Fibroblast of skin of left biceps (primary cell): Measurements from ENCODE around the gene KIAA2012.

ENCODE experiments used
- DNase-seq, 2 experiments: peaks; one replicate each; pipeline ENCODE4 v3.0.0-alpha.2; 2013; ENCODE audit warnings: low read depth in 2 of 2

Gene KIAA2012

DNA sequence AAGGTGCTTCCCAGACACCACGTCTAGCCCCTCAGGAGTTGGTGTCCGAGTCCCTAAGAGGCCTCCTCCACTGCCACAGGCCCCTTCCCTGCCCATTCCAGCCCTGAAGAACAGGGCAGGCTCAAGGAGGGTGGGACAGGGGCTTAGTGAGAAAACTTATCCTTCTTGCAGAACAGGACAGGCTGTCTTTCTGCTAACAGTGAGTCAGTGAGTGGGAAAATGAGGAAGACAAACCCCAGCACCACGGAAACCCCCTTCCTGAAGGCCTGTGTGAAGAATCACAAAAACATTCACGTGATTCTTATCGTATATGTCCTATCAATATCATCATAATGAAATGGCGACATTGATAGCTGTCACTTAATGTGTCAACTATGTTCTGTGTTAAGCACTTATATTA, 29.6 kb upstream of the KIAA2012 start:
- no peak for DNase-seq

DNA sequence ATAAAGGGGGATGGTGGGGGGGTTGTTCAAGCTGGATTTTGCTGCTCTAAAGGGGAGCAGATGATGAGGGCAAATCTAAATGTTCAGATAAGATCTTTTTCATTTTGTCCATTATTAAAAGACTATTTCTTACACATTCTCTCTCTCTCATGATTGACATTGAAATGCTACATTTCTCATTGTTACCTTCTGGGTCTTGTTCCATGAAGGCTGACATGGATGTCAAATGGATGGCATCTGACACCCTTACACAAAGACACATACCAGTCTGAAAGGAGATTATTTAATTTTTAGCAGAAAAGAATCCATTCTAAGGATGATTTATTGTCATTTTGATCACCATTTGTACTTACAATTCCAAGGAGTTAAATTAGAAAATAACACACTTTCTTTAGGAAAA, 28.3 kb upstream of the KIAA2012 start:
- DNase-seq = no peak

DNA sequence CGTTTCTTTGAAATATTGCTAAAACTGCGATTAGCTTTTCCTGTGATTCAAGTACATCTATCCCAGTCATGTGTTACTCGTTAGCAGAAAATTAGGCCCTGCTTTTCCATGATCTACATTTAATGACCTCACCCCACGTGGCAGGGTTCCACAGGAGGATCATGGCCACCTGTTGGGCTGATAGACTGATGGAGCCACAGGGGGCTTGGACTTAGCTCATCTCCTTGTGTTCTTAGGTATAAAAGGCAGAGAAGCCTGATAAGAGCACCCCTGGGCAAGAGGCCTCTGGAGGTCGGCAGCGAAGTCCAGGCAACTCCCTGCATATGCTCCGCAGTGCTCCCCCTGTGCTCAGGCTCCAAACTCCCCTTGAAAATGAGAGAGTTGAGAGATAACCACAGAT, 26.5 kb upstream of the KIAA2012 start:
- DNase-seq = no peak

DNA sequence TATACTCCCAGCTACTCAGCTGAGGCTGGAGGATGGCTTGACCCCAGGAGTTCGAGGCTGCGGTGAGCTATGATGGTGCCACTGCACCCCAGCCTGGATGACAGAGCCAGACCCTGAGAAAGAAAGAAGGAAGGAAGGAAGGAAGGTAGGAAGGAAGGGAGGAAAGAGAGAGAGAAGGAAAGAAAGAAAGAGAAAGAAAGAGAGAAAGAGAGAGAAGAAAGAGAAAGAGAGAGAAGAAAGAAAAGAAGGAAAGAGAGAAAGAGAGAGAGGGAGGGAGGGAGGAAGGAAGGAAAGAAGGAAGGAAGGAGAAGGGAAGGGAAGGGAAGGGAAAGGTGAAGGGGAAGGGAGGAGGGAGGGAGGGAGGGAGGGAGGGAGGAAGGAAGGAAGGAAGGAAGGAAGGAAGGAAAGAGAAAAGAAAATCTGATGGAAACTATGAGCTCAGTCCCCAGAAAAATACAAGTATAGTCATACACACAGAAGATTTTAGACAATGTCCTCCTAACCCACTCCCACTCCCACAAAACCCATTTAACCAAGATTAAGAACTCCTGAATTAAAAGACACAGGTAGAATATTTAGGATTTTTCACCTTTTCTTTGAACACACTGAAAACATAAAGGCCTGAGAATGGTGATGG, 23.8 kb upstream of the KIAA2012 start:
- no peak for DNase-seq

DNA sequence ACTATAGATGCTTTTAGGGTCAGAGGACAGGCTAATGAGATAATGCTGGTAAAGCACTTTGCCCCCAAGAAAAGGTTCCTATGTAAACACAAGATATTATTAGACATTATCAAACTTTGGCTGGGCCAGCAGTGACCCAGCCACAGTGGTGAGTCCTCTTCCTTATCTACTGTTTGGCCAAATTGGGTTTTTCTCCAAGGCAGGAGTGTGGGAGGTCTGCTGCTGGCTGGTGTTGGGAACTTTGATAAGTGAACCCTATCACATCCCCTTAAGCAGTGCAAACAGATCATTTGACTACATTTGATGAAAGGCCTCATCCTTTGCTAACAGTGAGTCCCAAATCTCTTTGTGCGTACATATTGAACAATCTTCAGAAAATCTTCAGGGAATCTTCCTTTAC, 23.2 kb upstream of the KIAA2012 start:
- DNase-seq = no peak

DNA sequence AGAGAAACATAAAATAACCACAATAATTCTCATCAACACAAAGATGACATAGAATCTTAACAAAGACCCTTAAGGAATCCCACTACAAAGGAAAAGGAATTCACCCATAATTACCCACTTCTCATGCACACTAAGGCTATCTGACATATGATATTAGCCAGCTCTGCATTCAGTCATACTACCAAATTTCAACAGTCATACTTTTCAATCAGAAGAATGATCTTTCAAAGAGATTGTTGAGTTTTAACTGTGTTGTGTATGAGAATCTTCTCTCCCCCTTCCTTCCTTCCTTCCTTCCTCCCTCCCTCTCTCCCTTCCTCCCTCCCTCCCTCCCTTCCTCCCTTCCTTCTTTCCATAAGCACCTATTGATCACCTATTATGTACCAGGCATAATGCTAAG, 22.4 kb upstream of the KIAA2012 start:
- no peak for DNase-seq

DNA sequence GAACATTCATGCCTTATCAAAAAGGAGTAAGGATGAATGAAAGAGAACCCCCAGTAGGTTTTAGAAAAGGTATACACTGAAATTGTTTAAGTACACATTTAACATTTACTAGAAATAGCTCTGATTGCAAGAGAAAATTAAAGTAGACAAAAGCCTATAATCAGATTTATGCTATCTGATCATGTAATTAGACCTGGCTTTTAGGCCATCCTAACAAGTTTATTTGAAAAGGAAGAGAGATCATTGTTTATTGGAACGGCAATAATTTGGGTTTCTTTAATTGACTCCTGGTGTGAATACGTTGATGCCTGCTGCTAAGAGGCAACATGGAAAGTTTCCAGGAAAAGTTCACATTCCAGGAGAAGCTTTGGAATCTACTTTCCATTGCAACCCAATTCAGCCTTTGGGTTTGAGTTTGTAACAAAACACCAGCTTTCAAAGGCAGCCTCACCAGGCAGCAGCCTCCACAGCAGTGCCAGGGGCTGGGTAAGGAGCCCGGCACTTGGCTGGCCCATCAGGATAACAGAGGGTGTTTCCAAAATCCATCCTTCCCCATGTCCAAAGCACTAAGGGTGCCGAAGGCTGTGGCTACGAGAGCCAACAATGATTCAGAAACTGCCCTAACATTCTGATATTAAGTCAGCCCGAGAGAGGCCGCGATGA, 21.4 kb upstream of the KIAA2012 start:
- peak in 1 of 2 experiments; percentile 67 for DNase-seq

DNA sequence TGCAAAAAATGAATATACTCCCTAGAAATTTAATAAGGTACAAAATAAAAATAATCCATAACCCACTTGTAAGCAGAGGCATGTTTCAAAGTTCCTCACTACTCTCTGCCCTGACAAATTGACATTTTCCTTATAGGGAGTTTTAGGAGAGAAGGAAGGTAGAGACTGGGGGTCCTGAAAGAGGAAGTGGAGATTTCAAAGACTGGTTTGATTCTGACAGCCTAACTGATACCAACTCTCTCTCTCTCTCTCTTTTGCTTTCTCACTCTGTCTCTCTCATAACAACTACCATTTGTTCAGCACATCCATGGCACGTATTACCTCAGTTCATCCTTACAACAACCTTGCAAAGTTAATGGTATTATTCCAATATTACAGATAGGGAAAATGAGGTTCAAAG, 20.8 kb upstream of the KIAA2012 start:
- DNase-seq = no peak

DNA sequence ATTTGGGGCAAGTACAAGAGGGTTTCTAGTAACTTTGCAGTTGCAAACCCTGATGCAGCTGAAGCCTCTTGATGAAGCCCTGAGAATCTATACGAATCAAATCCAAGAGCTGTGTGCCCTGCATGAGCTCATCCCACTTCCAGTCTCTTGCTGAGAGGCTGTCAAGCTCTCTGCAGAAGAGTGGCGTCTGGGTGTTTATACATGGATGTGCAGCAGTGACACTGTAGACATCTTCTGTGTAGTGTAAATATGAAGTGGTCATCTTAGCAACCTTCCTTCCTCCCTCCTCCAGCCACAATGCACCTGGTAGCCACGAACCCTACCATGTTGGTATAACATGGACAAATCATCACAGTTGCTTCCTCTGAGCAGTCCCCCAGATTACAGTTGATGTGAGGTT, 18.4 kb upstream of the KIAA2012 start:
- no peak for DNase-seq

DNA sequence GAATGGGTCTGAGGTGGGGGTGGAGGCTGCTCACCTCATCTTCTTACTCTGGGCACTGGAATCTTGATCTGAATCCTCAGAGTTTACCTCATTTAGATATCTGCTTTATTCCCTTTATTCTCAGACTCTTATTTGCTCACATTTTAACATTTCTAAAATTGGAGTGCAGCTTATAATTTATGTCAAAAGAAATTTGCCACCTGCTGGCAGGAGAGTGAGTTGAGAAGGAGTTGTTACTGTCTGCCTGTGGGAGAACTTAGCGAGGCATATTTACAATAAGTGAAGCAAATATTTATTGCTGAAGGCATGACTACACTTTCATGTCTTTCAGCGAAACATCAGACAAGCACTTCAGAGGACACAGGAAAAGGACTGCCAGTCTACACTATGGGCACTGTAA, 16.4 kb upstream of the KIAA2012 start:
- DNase-seq = no peak

DNA sequence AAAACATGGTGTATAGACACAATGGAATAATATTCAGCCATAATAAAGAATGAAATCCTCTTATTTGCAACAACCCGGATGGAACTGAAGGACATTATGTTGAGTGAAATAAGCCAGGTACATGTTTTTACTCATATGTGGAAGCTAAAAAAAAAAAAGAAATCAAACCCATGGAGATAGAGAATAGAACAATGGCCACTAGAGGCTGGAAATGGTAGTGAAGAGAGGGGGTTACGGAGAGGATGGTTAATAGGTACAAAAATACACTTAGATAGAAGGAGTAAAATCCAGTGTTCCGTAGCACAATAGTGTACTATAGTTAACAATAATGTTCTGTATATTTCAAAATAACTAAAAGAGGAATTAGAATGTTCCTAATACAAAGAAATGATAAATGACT, 12.8 kb upstream of the KIAA2012 start:
- DNase-seq = no peak

DNA sequence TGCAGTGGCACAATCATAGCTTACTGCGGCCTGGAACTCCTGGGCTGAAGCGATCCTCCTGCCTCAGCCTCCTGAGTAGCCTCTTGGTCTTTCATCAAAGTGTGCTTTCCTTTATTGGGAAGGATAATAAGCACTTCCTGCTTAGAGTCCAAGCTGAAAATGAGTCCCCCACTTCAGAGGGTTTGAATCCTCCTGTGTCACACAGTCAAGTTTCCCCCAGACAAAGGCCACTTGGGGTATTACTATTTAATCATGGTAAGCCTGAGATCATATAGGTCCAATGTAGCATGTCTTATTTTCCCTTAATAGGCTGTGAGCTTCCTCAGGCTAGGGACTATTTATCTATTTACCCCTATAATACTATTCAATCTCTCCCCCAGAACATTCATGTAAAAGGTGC, 11.4 kb upstream of the KIAA2012 start:
- no peak for DNase-seq

DNA sequence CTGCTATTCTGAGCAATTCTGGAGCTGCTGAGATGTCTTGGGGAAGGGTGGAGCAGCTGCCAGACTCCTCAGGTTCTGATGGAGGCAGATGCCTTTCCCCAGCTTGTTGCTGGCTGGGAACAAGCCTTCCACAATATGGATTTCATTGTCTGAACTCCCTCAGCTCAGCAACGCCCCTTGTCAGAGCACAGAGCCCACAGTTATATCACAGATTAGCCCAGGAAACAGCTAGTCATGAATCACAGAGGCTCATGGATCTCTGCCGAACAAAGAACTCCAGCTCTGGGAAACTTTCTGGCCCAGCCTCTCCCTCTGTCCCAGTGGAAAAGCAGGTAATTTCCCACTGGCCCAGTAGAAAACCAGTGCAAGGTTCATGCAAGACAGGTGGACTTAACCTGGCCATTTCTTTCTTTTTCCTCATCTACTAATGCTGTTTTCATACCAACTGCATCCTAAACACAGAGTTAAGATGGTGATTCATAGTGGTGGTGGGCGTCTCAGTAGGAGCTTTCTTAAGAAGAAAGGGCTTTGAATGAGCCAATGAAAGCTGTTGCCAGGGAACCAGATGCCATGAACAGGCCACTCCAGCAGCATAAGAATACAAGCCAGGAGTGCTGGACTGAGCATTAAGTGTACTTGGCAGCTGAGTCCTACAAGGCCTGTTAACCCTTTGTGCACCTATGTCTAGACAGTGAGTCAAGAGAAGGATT, 8.7 kb upstream of the KIAA2012 start:
- peak; percentile 82 for DNase-seq

DNA sequence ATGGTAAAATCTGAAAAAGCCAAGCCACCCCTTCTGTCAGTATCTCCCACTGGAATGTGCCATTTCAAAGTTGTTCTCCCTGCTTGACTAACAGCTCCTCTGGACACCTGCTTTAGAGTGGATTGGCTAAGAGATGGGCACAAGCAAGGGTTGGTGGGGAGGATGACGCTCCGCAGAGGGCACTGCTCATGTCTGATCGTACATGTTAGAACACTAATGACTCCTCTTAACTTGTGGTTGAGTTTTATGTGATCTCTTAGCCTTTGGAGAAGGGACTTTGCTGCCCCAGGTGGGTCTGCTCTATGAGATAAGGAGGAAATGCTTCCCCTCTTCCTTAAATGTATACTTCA, 8.2 kb upstream of the KIAA2012 start:
- no peak for DNase-seq

DNA sequence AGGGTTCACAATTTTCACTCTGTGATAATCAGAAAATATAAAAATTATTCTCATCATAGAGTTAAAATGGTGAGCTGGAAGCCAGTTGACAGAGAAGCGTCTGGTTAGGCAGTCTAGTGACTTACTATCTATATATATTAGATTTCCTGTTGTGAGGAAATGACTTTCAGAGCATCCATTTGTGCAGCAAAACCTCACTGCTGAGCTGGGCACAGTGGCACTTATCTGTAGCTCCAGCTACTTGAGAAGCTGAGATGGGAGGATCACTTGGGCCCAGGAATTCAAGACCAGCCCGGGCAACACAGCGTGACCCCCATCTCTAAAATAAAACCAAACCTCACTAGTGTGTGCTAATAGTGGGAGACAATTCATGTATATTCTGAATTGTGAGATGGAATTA, 7.2 kb upstream of the KIAA2012 start:
- no peak for DNase-seq

DNA sequence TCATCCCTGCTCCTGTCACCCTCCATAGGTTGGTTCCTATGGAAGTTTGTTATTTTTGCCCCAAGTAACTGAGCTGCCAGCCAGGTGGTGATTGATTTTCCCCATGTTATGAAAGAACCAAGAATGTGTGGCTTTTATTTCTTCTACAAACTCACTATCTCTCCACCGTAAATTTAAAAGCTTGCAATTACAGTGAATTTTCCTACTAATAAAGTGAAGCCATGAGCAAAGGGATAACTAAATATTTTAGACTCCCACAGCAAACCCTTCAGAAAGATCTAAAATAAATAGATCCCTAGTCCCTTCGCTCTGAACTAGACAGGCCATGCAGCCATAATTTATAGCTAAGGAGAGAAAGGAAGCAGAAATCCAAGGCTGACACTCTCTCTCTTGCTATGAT, 6.2 kb upstream of the KIAA2012 start:
- DNase-seq = no peak

DNA sequence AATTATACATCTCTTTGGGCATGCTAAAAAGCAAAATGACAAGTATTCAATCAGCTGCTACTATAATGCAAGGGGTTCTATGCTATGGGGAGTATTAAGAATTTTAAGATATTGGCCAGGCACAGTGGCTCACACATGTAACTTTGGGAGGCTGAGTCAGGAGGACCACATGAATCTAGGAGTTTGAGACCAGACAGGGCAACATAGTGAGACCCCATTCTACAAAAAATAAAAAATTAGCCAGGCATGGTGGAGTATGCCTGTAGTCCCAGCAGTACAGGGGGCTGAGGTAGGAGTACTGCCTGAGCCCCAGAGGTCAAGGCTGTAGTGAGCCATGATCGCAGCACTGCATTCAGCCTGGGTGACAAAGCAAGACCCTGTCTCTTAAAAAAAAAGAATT, 5.5 kb upstream of the KIAA2012 start:
- no peak for DNase-seq

DNA sequence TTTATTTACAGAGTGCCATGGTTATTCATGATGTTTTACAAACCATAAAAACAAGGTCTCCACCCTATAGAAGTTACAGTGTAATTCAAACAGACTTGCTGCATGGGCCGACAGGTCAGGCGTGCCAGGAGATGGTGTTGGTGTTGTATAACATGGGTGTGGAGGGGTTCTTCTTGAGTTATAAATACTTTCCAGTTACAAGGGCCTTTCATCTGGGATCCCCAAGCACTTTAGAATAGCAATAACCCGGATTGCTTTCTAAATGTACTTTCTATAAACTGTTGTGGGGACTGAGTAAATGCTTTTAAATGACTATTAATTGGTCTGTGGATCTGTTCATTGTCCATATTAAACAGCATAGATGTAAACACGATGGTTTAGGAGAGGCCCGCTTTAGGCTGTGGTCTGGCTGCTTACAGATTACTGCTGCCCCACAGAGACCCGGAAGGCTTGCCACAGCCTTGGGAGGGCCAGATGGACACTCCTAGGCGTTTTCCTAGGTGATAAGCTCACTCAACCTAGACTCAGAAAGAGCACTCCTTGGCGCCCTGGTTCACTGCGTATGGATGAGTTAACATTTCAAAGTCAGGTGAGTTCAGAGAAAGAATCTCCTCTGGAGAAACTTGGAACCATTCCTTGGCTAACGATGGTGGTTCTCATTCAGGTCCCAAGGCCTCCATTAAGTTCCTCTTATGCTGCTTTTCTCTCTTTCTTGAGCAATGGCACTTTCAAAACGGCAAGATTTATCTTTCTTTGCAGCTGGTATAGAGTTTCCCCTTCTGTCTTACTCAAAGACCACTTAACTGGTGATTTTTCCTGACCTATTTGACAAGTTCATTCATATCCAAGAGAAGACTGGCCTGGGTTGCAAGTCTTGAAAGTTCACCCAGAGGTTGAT, 3.6 kb upstream of the KIAA2012 start:
- DNase-seq = no peak

DNA sequence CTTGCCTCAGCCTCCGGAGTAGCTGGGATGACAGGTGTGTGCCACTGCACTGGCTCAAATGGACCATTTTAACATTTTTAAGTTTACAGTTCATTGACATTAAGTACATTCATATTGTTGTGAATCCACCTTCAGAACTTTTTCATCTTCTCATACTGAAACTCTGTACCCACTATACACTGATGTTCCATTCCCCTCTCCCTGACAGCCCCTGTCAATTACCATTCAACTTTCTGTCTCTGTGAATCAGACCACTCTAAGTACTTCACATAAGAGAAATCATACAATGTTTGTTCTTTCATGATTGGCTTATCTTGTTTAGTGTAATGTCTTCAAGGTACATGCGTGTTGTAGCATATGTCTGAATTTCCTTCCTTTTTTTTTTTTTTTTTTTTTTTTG, 1.9 kb upstream of the KIAA2012 start:
- no peak for DNase-seq

DNA sequence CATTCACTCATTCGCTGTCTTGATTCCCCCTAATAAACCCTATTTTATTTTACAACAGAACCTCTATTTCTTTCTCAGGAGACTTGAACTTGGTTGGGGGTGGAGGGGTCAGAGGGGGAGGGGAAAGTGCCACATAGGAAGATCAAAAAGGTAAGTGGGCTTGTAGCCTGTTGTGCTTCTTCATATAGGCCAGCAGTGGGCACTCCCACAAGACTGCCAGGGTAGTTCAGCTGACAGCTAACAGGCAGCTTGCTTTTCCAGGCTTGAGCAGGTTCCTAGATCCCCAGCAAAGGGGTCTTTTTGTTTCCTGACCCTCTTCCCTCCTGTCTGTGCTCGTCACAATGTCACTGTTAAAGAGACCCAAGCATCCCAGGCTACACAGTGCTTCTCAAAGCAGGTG, 829 bp upstream of the KIAA2012 start:
- no peak for DNase-seq

DNA sequence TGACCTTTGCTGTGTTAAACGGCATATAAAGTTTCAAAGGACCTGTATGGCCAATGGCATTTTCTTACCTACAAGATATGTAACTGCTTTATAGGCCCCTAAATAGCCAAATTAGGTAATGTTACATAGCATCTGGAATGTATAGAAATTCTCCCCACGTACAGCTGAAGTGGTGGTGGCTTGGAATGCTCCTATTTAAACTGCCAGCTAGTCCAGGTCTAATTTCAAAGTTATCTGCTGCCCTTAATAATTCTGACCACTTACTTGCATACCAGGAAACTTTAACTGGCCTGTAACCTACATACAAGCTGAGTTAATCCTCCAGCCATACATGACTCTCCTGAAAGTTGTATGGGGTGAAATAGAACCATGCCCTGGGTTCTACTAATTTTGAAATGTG, 1.3 kb downstream of the KIAA2012 start:
- no peak for DNase-seq

DNA sequence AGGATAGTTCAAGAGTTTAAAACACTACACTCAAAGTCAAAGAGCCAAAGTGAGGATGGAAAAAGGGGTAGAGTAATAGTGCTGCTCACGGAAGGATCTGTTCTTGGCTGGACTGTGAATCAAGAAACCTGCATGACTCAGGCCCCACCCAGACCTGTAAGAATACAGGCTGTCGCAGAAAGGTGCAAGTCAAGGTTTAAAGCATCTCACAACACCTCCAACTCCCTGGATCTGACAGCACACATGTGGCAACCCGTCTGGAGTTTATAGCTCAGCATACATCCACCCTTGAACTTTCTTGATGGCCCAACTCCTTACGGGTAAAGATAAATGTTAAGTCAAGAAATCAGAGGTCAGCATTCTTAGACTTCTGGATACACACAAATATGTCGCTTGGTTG, 6.3 kb downstream of the KIAA2012 start:
- no peak for DNase-seq
